WTC11 (cell line): Measurements from ENCODE around the gene TBC1D21. TPM values are rescaled to one million over a fixed set of nuclear protein-coding genes. Genes with fewer than 3 reads are reported as not detected.

Experiments
- ATAC-seq: fragments of 200-7000 bp; cut with Tn5 transposase; 2 replicates; pipeline ENCODE4 v1.10.0; 2021; ENCODE audit warnings: mild to moderate bottlenecking, moderate library complexity
- CTCF ChIA-PET: fragments of 300-600 bp; sonication (Branson Sonifier 250); formaldehyde crosslinking; loops from one replicate; lab custom pipeline; 2021; ENCODE audit warnings: antibody characterized with exemption; lab: Charles Lee
- POLR2A ChIA-PET: fragments of 350-600 bp; sonication (Branson Sonifier 250); formaldehyde crosslinking; loops from one replicate; lab custom pipeline; 2021; ENCODE audit warnings: antibody characterized with exemption; lab: Charles Lee
- DNase-seq: peaks from one replicate; pipeline ENCODE4 v3.0.0; 2021; ENCODE audit warnings: low spot score
- H3K27ac Mint-ChIP-seq: 2 replicates; pipeline ENCODE4 v1.8.0; 2021; ENCODE audit warnings: mixed read lengths
- H3K27me3 Mint-ChIP-seq: 2 replicates; pipeline ENCODE4 v1.8.0; 2021; ENCODE audit warnings: low read depth, mild to moderate bottlenecking, moderate library complexity, mixed read lengths
- H3K36me3 Mint-ChIP-seq: 2 replicates; pipeline ENCODE4 v1.8.0; 2021; ENCODE audit warnings: mixed read lengths
- H3K4me1 Mint-ChIP-seq: 2 replicates; pipeline ENCODE4 v1.8.0; 2022; ENCODE audit warnings: mixed read lengths
- H3K4me3 Mint-ChIP-seq: 2 replicates; pipeline ENCODE4 v1.8.0; 2021; ENCODE audit warnings: mild to moderate bottlenecking, moderate library complexity, mixed read lengths
- H3K9me3 Mint-ChIP-seq: 2 replicates; pipeline ENCODE4 v1.8.0; 2021; ENCODE audit warnings: mixed read lengths
- ATF1 ChIP-seq: sonication (generic); formaldehyde crosslinking; IDR thresholded peaks from 2 replicates; pipeline ENCODE4 v1.8.1; 2023; ENCODE audit warnings: mild to moderate bottlenecking, moderate library complexity, missing genetic modification reagents
- ELF4 ChIP-seq: sonication (generic); formaldehyde crosslinking; IDR thresholded peaks from 2 replicates; pipeline ENCODE4 v1.8.1; 2022; ENCODE audit warnings: low read depth, mild to moderate bottlenecking, moderate library complexity, missing genetic modification reagents
- ETV6 ChIP-seq: sonication (generic); formaldehyde crosslinking; IDR thresholded peaks from 2 replicates; pipeline ENCODE4 v1.8.1; 2022; ENCODE audit warnings: mild to moderate bottlenecking, missing genetic modification reagents
- FOXJ3 ChIP-seq: sonication (generic); formaldehyde crosslinking; IDR thresholded peaks from 2 replicates; pipeline ENCODE4 v1.9.0; 2021; ENCODE audit warnings: missing genetic modification reagents, mild to moderate bottlenecking, borderline replicate concordance
- FOXP1 ChIP-seq: sonication (generic); formaldehyde crosslinking; IDR thresholded peaks from 2 replicates; pipeline ENCODE4 v1.8.0; 2022; ENCODE audit warnings: missing genetic modification reagents, mild to moderate bottlenecking, moderate library complexity, borderline replicate concordance
- GABPB1 ChIP-seq: sonication (generic); formaldehyde crosslinking; IDR thresholded peaks from 2 replicates; pipeline ENCODE4 v1.8.1; 2023; ENCODE audit warnings: mild to moderate bottlenecking, missing genetic modification reagents
- GTF2I ChIP-seq: fragments of 250-450 bp; sonication (Bioruptor Pico); conservative IDR thresholded peaks from 2 replicates; pipeline ENCODE4 v1.4.0; 2021; ENCODE audit warnings: mild to moderate bottlenecking
- NFATC4 ChIP-seq: fragments of 250-450 bp; sonication (Bioruptor Pico); IDR thresholded peaks from 2 replicates; pipeline ENCODE4 v1.9.0; 2021; ENCODE audit warnings: mild to moderate bottlenecking
- NR3C1 ChIP-seq: sonication (generic); formaldehyde crosslinking; conservative IDR thresholded peaks from 2 replicates; pipeline ENCODE4 v1.8.1; 2023; ENCODE audit warnings: low read depth, mild to moderate bottlenecking, missing genetic modification reagents
- PRRX2 ChIP-seq: fragments of 250-450 bp; sonication (Bioruptor Pico); IDR thresholded peaks from 2 replicates; pipeline ENCODE4 v1.8.0; 2021; ENCODE audit warnings: mild to moderate bottlenecking
- RORB ChIP-seq: fragments of 250-450 bp; sonication (Bioruptor Pico); IDR thresholded peaks from 2 replicates; pipeline ENCODE4 v1.9.0; 2021; ENCODE audit warnings: mild to moderate bottlenecking
- SMAD3 ChIP-seq: sonication (generic); formaldehyde crosslinking; IDR thresholded peaks from 2 replicates; pipeline ENCODE4 v1.8.0; 2022; ENCODE audit warnings: missing genetic modification reagents, mild to moderate bottlenecking, borderline replicate concordance
- SP1 ChIP-seq: sonication (generic); formaldehyde crosslinking; conservative IDR thresholded peaks from 2 replicates; pipeline ENCODE4 v1.8.1; 2022; ENCODE audit warnings: missing genetic modification reagents
- ZNF138 ChIP-seq: sonication (generic); formaldehyde crosslinking; conservative IDR thresholded peaks from 2 replicates; pipeline ENCODE4 v1.8.1; 2022; ENCODE audit warnings: mild to moderate bottlenecking, moderate library complexity, missing genetic modification reagents
- ZNF219 ChIP-seq: sonication (generic); formaldehyde crosslinking; IDR thresholded peaks from 2 replicates; pipeline ENCODE4 v1.8.0; 2023; ENCODE audit warnings: missing genetic modification reagents, mild to moderate bottlenecking, borderline replicate concordance
- total RNA-seq: library from RNA; stranded (reverse); gene quantifications from 3 replicates; pipeline ENCODE4 v1.2.3, GENCODE V29; 2021
- TF ChIP-seq, protein P1 (sequence below): sonication (generic); formaldehyde crosslinking; IDR thresholded peaks from 2 replicates; pipeline ENCODE4 v1.8.0; 2023; ENCODE audit warnings: mild to moderate bottlenecking, missing genetic modification reagents
- TF ChIP-seq, protein P2 (sequence below): sonication (generic); formaldehyde crosslinking; IDR thresholded peaks from 2 replicates; pipeline ENCODE4 v1.8.1; 2022; ENCODE audit warnings: low read depth, missing genetic modification reagents, borderline replicate concordance
- TF ChIP-seq, protein P3 (sequence below): fragments of 250-450 bp; sonication (Bioruptor Pico); IDR thresholded peaks from 2 replicates; pipeline ENCODE4 v1.9.0; 2021; ENCODE audit warnings: mild to moderate bottlenecking, borderline replicate concordance
- TF ChIP-seq, protein P4 (sequence below): fragments of 250-450 bp; sonication (Bioruptor Pico); IDR thresholded peaks from 2 replicates; pipeline ENCODE4 v1.8.0; 2021; ENCODE audit warnings: mild to moderate bottlenecking
- TF ChIP-seq, protein P5 (sequence below): sonication (generic); formaldehyde crosslinking; IDR thresholded peaks from 2 replicates; pipeline ENCODE4 v1.8.1; 2022; ENCODE audit warnings: mild to moderate bottlenecking, moderate library complexity, missing genetic modification reagents
- TF ChIP-seq, protein P6 (sequence below): sonication (generic); formaldehyde crosslinking; IDR thresholded peaks from 2 replicates; pipeline ENCODE4 v1.8.0; 2022; ENCODE audit warnings: mild to moderate bottlenecking, missing genetic modification reagents
- TF ChIP-seq, protein P7 (sequence below): fragments of 250-450 bp; sonication (Bioruptor Pico); IDR thresholded peaks from 2 replicates; pipeline ENCODE4 v1.9.0; 2021; ENCODE audit warnings: mild to moderate bottlenecking
- TF ChIP-seq, protein P8 (sequence below): sonication (generic); formaldehyde crosslinking; IDR thresholded peaks from 2 replicates; pipeline ENCODE4 v1.8.1; 2023; ENCODE audit warnings: mild to moderate bottlenecking, missing genetic modification reagents, moderate library complexity

TBC1D21 gene
- total RNA-seq, 1 experiment from 2014 or later = not detected

DNA sequence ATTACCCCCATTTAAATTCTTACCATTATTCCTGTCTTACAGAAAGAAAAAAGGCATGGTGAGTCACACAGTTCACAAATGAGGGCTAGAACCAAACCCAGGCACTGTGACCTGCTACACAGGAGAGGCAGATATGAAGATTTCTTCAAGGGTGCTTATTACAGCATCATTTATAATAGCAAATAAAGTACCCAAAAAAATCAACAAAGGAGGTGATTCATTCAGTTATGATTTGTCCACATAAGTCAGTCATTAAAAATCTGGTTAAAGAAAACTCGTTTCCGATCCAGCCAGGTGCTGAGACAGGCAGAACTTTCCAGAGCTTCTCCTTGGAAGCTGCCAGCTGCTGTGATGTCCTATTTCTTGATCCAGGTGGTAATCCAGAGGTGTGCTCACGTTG, 45.4 kb downstream of the TBC1D21 start:
- peaks cover 31% of the 10 kb centered on the region for H3K36me3 Mint-ChIP-seq
- POLR2A ChIA-PET = no interaction called here
- ATAC-seq = no peak

DNA sequence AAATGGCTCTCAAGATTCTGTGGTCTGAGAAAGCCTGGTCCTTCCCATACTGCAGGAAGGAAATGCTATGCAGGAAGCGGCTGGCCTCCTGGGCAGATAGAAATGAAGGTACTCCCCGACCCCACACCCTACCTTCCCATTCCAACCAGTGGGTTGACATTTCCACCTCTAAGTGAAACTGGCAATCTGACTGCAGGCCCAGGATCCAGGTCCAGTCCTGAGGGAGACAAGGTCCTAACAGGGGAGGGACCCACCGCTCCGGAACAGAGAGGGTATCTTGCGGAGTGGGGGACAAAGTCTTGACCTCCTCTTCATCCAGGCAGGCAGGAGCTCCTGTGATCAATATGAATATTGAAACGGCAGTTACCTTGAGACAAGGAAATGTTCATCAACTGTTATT, 46.3 kb downstream of the TBC1D21 start:
- peaks cover 3% of the 10 kb centered on the region; the same call in 1 of the 2 replicates for H3K27me3 Mint-ChIP-seq
- H3K4me1 Mint-ChIP-seq = peaks cover 41% of the 10 kb centered on the region
- POLR2A ChIA-PET = no interaction called here
- peaks cover 31% of the 10 kb centered on the region for H3K36me3 Mint-ChIP-seq
- H3K9me3 Mint-ChIP-seq = peaks cover 24% of the 10 kb centered on the region
- CTCF ChIA-PET = no interaction called here
- H3K4me3 Mint-ChIP-seq = no peak overlapping the region
- H3K27ac Mint-ChIP-seq = no peak overlapping the region
- no peak for ATAC-seq
- no peak for DNase-seq
- TF ChIP-seq PRRX2 (CRISPR knock-in tag) (no peak), ELF4 (CRISPR knock-in tag) (no peak), ZNF219 (CRISPR knock-in tag) (no peak), FOXJ3 (CRISPR knock-in tag) (no peak)
- TF ChIP-seq, protein P1, sequence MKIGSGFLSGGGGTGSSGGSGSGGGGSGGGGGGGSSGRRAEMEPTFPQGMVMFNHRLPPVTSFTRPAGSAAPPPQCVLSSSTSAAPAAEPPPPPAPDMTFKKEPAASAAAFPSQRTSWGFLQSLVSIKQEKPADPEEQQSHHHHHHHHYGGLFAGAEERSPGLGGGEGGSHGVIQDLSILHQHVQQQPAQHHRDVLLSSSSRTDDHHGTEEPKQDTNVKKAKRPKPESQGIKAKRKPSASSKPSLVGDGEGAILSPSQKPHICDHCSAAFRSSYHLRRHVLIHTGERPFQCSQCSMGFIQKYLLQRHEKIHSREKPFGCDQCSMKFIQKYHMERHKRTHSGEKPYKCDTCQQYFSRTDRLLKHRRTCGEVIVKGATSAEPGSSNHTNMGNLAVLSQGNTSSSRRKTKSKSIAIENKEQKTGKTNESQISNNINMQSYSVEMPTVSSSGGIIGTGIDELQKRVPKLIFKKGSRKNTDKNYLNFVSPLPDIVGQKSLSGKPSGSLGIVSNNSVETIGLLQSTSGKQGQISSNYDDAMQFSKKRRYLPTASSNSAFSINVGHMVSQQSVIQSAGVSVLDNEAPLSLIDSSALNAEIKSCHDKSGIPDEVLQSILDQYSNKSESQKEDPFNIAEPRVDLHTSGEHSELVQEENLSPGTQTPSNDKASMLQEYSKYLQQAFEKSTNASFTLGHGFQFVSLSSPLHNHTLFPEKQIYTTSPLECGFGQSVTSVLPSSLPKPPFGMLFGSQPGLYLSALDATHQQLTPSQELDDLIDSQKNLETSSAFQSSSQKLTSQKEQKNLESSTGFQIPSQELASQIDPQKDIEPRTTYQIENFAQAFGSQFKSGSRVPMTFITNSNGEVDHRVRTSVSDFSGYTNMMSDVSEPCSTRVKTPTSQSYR (CRISPR knock-in tag) = no peak
- TF ChIP-seq, protein P2, sequence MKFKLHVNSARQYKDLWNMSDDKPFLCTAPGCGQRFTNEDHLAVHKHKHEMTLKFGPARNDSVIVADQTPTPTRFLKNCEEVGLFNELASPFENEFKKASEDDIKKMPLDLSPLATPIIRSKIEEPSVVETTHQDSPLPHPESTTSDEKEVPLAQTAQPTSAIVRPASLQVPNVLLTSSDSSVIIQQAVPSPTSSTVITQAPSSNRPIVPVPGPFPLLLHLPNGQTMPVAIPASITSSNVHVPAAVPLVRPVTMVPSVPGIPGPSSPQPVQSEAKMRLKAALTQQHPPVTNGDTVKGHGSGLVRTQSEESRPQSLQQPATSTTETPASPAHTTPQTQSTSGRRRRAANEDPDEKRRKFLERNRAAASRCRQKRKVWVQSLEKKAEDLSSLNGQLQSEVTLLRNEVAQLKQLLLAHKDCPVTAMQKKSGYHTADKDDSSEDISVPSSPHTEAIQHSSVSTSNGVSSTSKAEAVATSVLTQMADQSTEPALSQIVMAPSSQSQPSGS = no peak
- TF ChIP-seq, protein P3, sequence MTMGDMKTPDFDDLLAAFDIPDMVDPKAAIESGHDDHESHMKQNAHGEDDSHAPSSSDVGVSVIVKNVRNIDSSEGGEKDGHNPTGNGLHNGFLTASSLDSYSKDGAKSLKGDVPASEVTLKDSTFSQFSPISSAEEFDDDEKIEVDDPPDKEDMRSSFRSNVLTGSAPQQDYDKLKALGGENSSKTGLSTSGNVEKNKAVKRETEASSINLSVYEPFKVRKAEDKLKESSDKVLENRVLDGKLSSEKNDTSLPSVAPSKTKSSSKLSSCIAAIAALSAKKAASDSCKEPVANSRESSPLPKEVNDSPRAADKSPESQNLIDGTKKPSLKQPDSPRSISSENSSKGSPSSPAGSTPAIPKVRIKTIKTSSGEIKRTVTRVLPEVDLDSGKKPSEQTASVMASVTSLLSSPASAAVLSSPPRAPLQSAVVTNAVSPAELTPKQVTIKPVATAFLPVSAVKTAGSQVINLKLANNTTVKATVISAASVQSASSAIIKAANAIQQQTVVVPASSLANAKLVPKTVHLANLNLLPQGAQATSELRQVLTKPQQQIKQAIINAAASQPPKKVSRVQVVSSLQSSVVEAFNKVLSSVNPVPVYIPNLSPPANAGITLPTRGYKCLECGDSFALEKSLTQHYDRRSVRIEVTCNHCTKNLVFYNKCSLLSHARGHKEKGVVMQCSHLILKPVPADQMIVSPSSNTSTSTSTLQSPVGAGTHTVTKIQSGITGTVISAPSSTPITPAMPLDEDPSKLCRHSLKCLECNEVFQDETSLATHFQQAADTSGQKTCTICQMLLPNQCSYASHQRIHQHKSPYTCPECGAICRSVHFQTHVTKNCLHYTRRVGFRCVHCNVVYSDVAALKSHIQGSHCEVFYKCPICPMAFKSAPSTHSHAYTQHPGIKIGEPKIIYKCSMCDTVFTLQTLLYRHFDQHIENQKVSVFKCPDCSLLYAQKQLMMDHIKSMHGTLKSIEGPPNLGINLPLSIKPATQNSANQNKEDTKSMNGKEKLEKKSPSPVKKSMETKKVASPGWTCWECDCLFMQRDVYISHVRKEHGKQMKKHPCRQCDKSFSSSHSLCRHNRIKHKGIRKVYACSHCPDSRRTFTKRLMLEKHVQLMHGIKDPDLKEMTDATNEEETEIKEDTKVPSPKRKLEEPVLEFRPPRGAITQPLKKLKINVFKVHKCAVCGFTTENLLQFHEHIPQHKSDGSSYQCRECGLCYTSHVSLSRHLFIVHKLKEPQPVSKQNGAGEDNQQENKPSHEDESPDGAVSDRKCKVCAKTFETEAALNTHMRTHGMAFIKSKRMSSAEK (CRISPR knock-in tag) = no peak
- TF ChIP-seq, protein P4, sequence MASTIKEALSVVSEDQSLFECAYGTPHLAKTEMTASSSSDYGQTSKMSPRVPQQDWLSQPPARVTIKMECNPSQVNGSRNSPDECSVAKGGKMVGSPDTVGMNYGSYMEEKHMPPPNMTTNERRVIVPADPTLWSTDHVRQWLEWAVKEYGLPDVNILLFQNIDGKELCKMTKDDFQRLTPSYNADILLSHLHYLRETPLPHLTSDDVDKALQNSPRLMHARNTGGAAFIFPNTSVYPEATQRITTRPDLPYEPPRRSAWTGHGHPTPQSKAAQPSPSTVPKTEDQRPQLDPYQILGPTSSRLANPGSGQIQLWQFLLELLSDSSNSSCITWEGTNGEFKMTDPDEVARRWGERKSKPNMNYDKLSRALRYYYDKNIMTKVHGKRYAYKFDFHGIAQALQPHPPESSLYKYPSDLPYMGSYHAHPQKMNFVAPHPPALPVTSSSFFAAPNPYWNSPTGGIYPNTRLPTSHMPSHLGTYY = no peak
- TF ChIP-seq, protein P5, sequence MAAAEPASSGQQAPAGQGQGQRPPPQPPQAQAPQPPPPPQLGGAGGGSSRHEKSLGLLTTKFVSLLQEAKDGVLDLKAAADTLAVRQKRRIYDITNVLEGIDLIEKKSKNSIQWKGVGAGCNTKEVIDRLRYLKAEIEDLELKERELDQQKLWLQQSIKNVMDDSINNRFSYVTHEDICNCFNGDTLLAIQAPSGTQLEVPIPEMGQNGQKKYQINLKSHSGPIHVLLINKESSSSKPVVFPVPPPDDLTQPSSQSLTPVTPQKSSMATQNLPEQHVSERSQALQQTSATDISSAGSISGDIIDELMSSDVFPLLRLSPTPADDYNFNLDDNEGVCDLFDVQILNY (CRISPR knock-in tag) = no peak
- TF ChIP-seq, protein P6, sequence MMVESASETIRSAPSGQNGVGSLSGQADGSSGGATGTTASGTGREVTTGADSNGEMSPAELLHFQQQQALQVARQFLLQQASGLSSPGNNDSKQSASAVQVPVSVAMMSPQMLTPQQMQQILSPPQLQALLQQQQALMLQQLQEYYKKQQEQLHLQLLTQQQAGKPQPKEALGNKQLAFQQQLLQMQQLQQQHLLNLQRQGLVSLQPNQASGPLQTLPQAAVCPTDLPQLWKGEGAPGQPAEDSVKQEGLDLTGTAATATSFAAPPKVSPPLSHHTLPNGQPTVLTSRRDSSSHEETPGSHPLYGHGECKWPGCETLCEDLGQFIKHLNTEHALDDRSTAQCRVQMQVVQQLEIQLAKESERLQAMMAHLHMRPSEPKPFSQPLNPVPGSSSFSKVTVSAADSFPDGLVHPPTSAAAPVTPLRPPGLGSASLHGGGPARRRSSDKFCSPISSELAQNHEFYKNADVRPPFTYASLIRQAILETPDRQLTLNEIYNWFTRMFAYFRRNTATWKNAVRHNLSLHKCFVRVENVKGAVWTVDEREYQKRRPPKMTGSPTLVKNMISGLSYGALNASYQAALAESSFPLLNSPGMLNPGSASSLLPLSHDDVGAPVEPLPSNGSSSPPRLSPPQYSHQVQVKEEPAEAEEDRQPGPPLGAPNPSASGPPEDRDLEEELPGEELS (CRISPR knock-in tag) = no peak

More for the DNA sequence above, 45.4 kb downstream of the TBC1D21 start:
- TF ChIP-seq ATF1 (CRISPR knock-in tag) (no peak), GABPB1 (CRISPR knock-in tag) (no peak), NR3C1 (CRISPR knock-in tag) (no peak), ETV6 (CRISPR knock-in tag) (no peak), GTF2I (CRISPR knock-in tag) (no peak), ZNF138 (CRISPR knock-in tag) (no peak), NFATC4 (no peak), RORB (CRISPR knock-in tag) (no peak), SP1 (CRISPR knock-in tag) (no peak), PRRX2 (CRISPR knock-in tag) (no peak), SMAD3 (no peak), FOXP1 (CRISPR knock-in tag) (no peak), FOXJ3 (CRISPR knock-in tag) (no peak)
- TF ChIP-seq, protein P4 = no peak
- TF ChIP-seq, protein P7, sequence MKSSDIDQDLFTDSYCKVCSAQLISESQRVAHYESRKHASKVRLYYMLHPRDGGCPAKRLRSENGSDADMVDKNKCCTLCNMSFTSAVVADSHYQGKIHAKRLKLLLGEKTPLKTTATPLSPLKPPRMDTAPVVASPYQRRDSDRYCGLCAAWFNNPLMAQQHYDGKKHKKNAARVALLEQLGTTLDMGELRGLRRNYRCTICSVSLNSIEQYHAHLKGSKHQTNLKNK (CRISPR knock-in tag) = no peak
- TF ChIP-seq, protein P8, sequence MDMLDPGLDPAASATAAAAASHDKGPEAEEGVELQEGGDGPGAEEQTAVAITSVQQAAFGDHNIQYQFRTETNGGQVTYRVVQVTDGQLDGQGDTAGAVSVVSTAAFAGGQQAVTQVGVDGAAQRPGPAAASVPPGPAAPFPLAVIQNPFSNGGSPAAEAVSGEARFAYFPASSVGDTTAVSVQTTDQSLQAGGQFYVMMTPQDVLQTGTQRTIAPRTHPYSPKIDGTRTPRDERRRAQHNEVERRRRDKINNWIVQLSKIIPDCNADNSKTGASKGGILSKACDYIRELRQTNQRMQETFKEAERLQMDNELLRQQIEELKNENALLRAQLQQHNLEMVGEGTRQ (CRISPR knock-in tag) = no peak
- DNase-seq = no peak
- Mint-ChIP-seq H3K27ac (no peak overlapping the region), H3K27me3 (peaks cover 2% of the 10 kb centered on the region; the same call in 1 of the 2 replicates), H3K4me1 (peaks cover 32% of the 10 kb centered on the region), H3K4me3 (no peak overlapping the region), H3K9me3 (peaks cover 24% of the 10 kb centered on the region)
- CTCF ChIA-PET = interaction anchor here (1.1 to 1.3 kb wide), 3 partner anchors 9 to 20 kb away, joined by 3 read pairs; no protein-coding TSS in a partner anchor
